Aorta (tissue), 5 donors: Measurements from ENCODE around the gene TTYH3. TPM values are rescaled to one million over a fixed set of nuclear protein-coding genes. Genes with fewer than 3 reads are reported as not detected.

Experiments used
- ATAC-seq: fragments of 200-7000 bp; cut with Tn5 transposase; one replicate; pipeline ENCODE4 v1.9.1; 2022; ENCODE audit warnings: moderate library complexity; ENCODE audit not compliant: low FRiP score
- DNase-seq, 2 donors: peaks; one replicate each; pipeline ENCODE4 v3.0.0-alpha.2; 2020
- H3K27ac ChIP-seq, 2 donors: one replicate each; pipeline ENCODE4 v1.5.1; 2013; ENCODE audit warnings: low read length in 2 of 2, mild to moderate bottlenecking in 2 of 2, moderate library complexity in 2 of 2, control low read depth in 1 of 2, inconsistent platforms in 1 of 2, low read depth in 1 of 2
- H3K27me3 ChIP-seq, 2 donors: one replicate each; pipeline ENCODE4 v1.6.1; 2013; ENCODE audit warnings: control low read depth in 1 of 2, low read length in 1 of 2, mild to moderate bottlenecking in 1 of 2, moderate library complexity in 1 of 2; ENCODE audit not compliant: insufficient read depth in 2 of 2, control insufficient read depth in 1 of 2
- H3K36me3 ChIP-seq, 2 donors: one replicate each; pipeline ENCODE4 v1.6.1; 2013; ENCODE audit warnings: control low read depth in 1 of 2, low read length in 1 of 2, mild to moderate bottlenecking in 1 of 2; ENCODE audit not compliant: insufficient read depth in 2 of 2, control insufficient read depth in 1 of 2
- H3K4me1 ChIP-seq, 2 donors: one replicate each; pipeline ENCODE4 v1.6.1; 2013; ENCODE audit warnings: low read length in 2 of 2, control low read depth in 1 of 2, mild to moderate bottlenecking in 1 of 2, moderate library complexity in 1 of 2; ENCODE audit not compliant: insufficient read depth in 2 of 2, control insufficient read depth in 1 of 2
- H3K4me3 ChIP-seq, 2 donors: one replicate each; pipeline ENCODE4 v1.5.1; 2013; ENCODE audit warnings: low read length in 2 of 2, control low read depth in 1 of 2, mild to moderate bottlenecking in 1 of 2
- H3K9me3 ChIP-seq: one replicate; pipeline ENCODE4 v1.6.1; 2013; ENCODE audit warnings: mild to moderate bottlenecking, low read length; ENCODE audit not compliant: control insufficient read depth
- WGBS, 2 donors: extraction: QIAGEN DNeasy Blood & Tissue Kit; methylation state at CpG; one replicate each; pipeline ENCODE4 v1.1.7; 2013; 5-methylcytosine and 5-hydroxymethylcytosine counted together
- intact Hi-C, 2 donors: fragments of 100-400 bp; cut with DNase I; formaldehyde crosslinking; loops; one replicate each; pipeline versions ENCODE4 v1.14.2 to v1.15.0; 2022
- polyA plus RNA-seq, 2 donors: library from polyadenylated mRNA; stranded (reverse); fragments of 200-250 nt; gene quantifications; one replicate each; pipeline ENCODE4 v1.2.3, GENCODE V29; 2013
- total RNA-seq, 2 donors: library from RNA; stranded (reverse); fragmentation: NEBNext Ultra II Directional; extraction: Animal tissue kit (Norgen Biotek cat#: 25700); gene quantifications; one replicate each; pipeline ENCODE4 v1.2.1, GENCODE V29; 2021
- donor health status: healthy with polysubstance abuse.
- donor health status: Bipolar disorder and iron deficiency.
- donor health status: DM: no; HTN: no; CAD: no.
- donor health status: DM: no; HTN: no; CAD: no.
- donor health status: DM: yes; HTN: yes; CAD: no.

The TTYH3 gene
- total and polyA plus RNA-seq, 4 donors, result 10.5 to 79.9 (median 36.9) TPM

DNA sequence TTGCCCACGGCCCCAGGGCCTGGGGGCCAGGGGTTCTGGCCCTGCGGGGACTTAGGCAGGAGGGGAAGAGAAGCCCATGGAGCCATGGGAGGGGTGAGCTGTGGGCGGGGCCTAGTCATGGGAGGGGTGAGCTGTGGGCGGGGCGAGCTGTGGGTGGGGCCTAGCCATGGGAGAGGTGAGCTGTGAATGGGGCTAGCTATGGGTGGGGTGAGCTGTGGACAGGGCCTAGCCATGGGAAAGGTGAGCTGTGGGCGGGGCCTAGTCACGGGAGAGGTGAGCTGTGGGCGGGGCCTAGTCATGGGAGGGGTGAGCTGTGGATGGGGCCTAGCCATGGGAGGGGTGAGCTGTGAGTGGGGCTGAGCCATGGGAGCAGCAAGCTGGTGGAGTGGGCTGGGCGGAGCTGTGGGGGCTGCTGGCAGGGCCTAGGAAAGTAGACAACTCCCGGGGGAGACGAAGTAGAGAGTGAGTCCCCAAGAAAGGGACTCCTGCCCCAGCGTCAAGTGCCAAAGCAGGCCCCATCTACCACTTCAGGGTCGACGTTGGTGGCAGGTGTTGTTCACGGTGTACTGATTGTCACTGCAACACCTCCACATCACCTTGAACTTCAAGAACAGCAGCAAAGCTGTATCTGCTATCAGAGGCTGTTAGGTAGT, 19.2 kb upstream of the TTYH3 start:
- intact Hi-C loops, result no loop called here
- no peak overlapping the region for H3K4me3 ChIP-seq
- no peaks in the 10 kb centered on the region for H3K36me3 ChIP-seq
- DNase-seq, result peak in 1 of 2 donors; percentile 72
- H3K27me3 ChIP-seq, result no peaks in the 10 kb centered on the region
- no peak for ATAC-seq
- H3K4me1 ChIP-seq, result no peaks in the 10 kb centered on the region
- H3K27ac ChIP-seq, result no peak overlapping the region
- no peaks in the 10 kb centered on the region for H3K9me3 ChIP-seq
- 79 to 86% methylated on average over 13 to 15 of the region's 15 CpGs for WGBS, 2 donors

DNA sequence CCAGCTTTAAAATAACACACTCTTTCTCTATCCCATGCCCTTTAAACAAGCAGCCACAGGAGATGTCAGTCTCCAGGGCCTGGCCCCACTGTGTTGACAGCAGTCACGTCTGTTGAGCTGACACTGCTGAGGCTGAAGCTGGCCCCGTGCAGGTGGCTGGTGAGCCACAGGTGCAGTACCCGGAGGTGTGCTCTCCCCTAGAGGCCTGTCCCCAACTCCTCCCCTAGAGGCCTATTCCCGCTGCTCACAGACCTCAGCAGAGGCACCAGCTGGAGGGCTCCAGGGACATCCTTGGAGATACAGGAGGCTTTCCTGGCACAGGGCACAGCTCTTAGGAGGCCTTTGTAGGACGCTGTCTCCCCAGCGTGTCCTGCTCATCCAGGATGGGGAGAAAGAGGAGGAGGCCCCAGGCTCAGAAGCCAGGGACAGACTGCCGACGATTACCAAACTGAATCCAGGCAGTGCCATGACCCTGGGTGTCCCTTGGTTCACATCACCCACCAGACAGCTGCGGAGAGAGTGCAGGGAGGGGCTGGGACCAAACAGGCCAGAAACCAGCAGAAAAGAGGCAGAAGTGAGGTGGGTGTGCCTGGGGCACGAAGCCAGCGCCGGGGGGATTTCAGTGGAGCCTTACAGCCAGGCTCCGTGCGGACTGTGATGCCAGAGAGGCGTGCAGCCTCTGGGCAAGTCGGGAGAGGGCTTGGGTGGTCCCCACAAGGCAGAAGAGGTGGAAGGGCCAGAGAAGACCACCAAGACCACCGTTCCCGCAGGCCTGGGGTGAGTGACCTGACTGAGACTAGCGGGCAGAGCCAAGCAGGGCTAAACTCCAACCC, 18.5 kb upstream of the TTYH3 start:
- Histone ChIP-seq H3K27ac (peak overlapping the region in 1 of 2 donors; percentile 65), H3K9me3 (no peaks in the 10 kb centered on the region), H3K4me3 (no peak overlapping the region), H3K4me1 (no peaks in the 10 kb centered on the region), H3K36me3 (no peaks in the 10 kb centered on the region), H3K27me3 (no peaks in the 10 kb centered on the region)
- ATAC-seq (no peak), DNase-seq (peak in 1 of 2 donors; percentile 74)
- 31 to 33% methylated on average over 19 of the region's 19 CpGs for WGBS, 2 donors
- intact Hi-C loops, result no loop called here

DNA sequence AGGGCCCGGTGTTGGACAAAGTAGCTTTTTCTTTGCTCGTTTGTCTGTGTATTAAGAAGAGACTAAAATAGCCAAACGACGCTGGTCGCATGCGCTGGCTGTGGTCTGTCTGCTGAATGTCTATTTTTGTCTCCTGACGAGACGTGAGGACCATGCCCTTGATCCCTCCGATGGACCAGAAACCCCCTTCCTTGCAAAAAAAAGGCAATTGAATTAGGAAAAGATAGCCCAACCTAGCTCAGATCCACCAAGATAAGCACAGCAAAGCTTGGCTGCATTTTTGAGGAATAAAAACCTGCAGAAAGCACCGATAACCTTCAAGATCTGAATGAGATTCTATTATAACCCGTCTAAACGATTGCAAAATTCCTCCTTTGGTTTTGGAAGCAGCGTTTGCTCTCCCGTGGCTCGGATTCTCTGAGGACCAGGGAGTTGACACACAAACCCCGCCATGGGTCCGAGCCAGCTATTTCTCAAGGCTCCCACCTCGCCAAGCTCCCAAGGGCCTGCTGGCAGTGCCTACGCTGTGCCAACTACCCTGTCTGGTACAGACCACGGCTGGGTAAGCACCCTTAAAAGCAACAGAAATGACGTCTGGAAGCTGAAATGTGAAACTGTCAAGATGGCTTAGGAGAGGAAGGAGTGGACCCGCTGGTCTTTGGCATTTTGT, 17.7 kb upstream of the TTYH3 start:
- ATAC-seq, result peak; percentile 82
- Histone ChIP-seq H3K9me3 (no peaks in the 10 kb centered on the region), H3K4me3 (no peak overlapping the region), H3K36me3 (no peaks in the 10 kb centered on the region), H3K27ac (peak overlapping the region in 1 of 2 donors; percentile 65), H3K27me3 (no peaks in the 10 kb centered on the region), H3K4me1 (no peaks in the 10 kb centered on the region)
- 4 to 6% methylated on average over 22 of the region's 22 CpGs for WGBS, 2 donors
- DNase-seq, result peak; percentile 89 to 93
- intact Hi-C loops, result no loop called here

DNA sequence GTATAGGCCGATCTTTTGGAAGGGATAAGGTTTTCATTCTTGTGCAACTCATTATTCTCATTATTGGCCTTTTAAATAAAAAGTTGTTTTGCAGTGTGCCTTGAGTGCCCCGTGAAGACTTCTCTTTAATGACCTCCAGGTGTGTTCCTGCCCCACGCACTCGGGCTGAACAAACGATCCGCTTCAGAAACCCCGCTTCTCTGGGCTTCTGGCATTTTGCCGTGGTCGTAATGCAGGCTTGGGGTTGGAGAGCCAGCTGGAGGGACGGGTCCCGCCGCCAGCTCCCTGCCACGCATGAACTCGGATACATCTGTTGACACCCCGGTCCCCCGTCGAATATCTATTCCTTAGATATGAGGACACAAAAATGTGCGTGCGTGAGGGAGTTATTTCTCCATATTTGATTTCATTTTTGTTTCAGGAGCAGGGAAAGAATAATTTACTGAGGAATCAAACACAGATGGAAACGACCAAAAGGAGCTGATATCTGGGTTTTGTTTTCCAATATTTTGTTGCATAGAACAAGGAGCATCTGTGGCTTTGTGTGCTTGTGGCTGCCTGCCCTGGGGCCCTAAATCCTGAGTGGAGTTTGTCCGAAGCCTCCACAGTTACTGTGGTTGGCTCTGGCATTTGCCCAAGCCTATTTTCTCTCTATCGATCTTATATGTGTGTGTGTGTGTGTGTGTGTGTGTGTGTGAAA, 17.0 kb upstream of the TTYH3 start:
- Histone ChIP-seq H3K27me3 (no peaks in the 10 kb centered on the region), H3K4me1 (no peaks in the 10 kb centered on the region), H3K4me3 (no peak overlapping the region), H3K27ac (peak overlapping the region; percentile 25 to 55), H3K9me3 (no peaks in the 10 kb centered on the region), H3K36me3 (no peaks in the 10 kb centered on the region)
- DNase-seq, result no peak
- 5 to 10% methylated on average over 22 of the region's 22 CpGs for WGBS, 2 donors
- intact Hi-C loops, result no loop called here
- no peak for ATAC-seq

DNA sequence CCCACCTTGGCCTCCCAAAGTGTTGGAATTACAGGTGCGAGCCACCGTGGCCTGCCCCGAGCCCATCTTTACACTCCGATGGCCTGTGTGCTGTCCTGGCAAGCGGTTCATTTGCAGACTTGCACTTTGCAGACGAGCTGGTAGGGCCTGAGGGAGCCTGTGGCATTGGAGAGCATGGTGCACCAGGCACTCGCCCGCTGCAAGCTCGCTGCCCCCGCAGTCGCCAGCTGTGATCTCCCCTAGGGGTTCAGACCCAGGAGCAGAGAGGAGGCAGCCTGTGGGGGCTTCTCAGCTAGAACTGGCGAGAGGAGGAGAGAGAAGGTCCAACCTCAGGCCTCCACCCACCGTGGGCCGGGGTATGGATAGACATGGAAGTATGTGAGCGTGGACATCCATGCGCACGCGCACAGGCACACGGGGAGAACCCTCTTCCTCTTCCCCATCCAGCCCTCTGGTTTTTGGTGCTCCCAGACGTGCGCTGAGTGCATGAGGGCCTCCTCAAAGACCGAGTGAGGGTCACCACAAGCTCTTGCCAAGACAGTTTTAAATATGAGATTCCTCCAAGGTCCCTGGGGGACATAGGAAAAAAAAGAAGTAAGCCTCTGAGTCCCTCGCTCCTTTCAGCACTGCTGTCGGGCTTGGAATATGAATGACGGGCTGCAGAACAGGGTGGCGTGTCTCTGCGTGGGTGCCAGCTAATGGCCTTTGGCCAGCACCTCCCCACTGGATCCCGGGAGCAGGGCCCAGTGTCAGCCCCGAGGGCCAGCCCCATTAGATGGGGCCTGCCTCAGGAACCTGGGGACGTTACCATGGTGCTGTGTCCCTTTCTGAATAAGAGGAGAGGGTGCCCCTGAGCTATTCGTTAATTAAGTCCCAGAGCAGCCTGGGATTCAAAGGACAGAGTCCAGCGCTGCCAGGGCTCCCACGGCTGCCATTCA, 15.1 kb upstream of the TTYH3 start:
- DNase-seq (no peak), ATAC-seq (no peak)
- no peaks in the 10 kb centered on the region for H3K9me3 ChIP-seq
- no peaks in the 10 kb centered on the region for H3K4me1 ChIP-seq
- H3K27ac ChIP-seq, result no peak overlapping the region
- no peaks in the 10 kb centered on the region for H3K27me3 ChIP-seq
- intact Hi-C loops, result no loop called here
- no peaks in the 10 kb centered on the region for H3K36me3 ChIP-seq
- H3K4me3 ChIP-seq, result no peak overlapping the region
- whole genome bisulfite sequencing, 2 donors, result 51 to 55% methylated on average over 33 of the region's 33 CpGs

DNA sequence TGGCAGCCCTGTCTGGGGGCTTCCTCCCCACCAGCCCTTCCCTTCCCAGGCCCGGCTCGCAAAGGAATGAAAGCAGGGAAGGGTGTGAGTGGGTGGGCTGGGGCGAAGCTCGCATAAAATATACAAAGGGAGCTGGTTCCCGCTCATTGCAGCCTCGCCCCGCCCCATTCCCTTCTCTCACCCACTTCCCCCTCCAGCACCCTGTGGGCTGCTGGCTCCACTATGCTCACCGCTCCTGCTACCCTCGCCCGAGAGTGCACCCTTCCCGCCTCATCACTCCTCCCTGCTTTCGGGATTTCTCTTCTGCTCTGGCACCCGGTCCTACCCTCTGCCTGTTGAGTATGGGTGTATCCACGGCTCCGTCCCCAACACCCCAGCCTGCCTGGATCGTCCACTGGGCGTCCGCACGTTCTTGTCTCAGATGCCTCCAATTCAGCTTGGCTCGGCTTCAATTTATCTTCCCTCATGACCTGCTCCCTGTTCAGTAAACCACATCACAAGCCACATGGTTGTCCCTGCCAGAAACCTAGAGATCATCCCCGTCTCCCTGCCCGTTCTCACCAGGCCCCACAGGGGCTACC, 14.4 kb upstream of the TTYH3 start:
- H3K27ac ChIP-seq, result no peak overlapping the region
- H3K9me3 ChIP-seq, result no peaks in the 10 kb centered on the region
- no peaks in the 10 kb centered on the region for H3K36me3 ChIP-seq
- H3K27me3 ChIP-seq, result no peaks in the 10 kb centered on the region
- ATAC-seq, result no peak
- no peak for DNase-seq
- 47 to 53% methylated on average over 22 of the region's 22 CpGs for WGBS, 2 donors
- intact Hi-C loops, result no loop called here
- H3K4me3 ChIP-seq, result no peak overlapping the region
- H3K4me1 ChIP-seq, result no peaks in the 10 kb centered on the region

DNA sequence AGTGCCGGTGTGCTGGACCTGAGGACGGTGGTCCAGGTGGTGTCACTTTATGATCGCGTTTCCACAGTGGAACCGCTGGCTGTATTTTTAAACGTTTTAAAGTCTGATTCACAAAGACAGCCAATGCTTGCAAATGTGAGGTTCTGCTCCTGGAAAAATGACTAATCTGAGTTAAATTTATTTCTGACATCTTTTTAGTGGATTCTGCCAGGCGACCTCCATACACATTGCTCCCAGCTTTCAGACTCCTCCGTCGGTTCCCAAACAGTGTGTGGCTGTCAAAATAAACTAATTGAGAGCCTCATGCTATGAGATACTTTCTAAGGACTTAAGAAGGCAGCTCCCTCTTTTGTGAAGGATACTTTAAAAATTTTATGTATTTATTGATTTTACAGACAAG, 12.7 kb upstream of the TTYH3 start:
- H3K4me1 ChIP-seq, result no peaks in the 10 kb centered on the region
- H3K4me3 ChIP-seq, result no peak overlapping the region
- WGBS, 2 donors, result 7 to 8% methylated on average over 9 of the region's 9 CpGs
- no peaks in the 10 kb centered on the region for H3K9me3 ChIP-seq
- ATAC-seq (no peak), DNase-seq (no peak)
- H3K36me3 ChIP-seq, result no peaks in the 10 kb centered on the region
- intact Hi-C loops, result no loop called here
- peak overlapping the region in 1 of 2 donors; percentile 1 for H3K27ac ChIP-seq
- H3K27me3 ChIP-seq, result no peaks in the 10 kb centered on the region
